Measurements from ENCODE around the gene CYBC1.

- TF ChIP-seq CTCF (IDR thresholded peaks at IDR 0.05) (no peak), ZFX (IDR thresholded peaks at IDR 0.05; ENCODE audit: borderline replicate concordance) (no peak)
These were observed 53.7 kb downstream of the CYBC1 start for GRCh38 chr17:82396601-82397435.
